ENCODE data around the gene CDC42BPB.

DNA sequence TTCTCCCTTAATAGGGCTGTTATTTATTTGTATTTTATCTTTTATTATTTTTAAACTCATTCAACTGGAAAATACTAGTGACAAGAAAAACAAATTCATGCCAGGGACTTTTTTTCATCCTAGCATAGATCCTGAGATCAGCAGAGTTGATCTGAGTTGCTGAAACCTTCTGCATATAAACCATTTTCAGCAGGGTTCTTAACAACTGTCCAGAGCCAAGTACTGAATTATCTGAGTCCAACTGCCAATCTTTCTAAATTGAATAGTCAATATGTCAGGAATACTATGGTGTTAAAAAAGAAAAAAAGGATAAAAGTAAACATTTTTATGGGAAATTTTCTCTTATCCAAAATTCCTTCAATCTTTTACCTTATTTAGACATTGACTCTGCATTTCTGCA, 28.6 kb downstream of the CDC42BPB start:
- TF ChIP-seq POLR2A (IDR thresholded peaks at IDR 0.05): no peak
- TF ChIP-seq, protein P1, sequence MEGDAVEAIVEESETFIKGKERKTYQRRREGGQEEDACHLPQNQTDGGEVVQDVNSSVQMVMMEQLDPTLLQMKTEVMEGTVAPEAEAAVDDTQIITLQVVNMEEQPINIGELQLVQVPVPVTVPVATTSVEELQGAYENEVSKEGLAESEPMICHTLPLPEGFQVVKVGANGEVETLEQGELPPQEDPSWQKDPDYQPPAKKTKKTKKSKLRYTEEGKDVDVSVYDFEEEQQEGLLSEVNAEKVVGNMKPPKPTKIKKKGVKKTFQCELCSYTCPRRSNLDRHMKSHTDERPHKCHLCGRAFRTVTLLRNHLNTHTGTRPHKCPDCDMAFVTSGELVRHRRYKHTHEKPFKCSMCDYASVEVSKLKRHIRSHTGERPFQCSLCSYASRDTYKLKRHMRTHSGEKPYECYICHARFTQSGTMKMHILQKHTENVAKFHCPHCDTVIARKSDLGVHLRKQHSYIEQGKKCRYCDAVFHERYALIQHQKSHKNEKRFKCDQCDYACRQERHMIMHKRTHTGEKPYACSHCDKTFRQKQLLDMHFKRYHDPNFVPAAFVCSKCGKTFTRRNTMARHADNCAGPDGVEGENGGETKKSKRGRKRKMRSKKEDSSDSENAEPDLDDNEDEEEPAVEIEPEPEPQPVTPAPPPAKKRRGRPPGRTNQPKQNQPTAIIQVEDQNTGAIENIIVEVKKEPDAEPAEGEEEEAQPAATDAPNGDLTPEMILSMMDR (IDR thresholded peaks at IDR 0.05): no peak
